Heart right ventricle (tissue), 16 donors: ENCODE data around the gene ZNF229. TPM values are rescaled to one million over a fixed set of nuclear protein-coding genes. Genes with fewer than 3 reads are reported as not detected.
A peak's percentile ranks its signal among the peaks of the same experiment; 100 is the strongest.
"Not testable (repeated sequence)": the region's sequence is repeated elsewhere in the genome, so short reads cannot be mapped to it uniquely, and the experiment has no call there.

Source experiments
- ATAC-seq, 8 donors: fragments of 200-7000 bp; cut with Tn5 transposase; one replicate each; pipeline ENCODE4 v1.9.1; 2020; ENCODE audit warnings: mild to moderate bottlenecking in 8 of 8, moderate library complexity in 8 of 8, moderate number of reproducible peaks in 1 of 8
- DNase-seq, 2 donors: peaks; one replicate each; pipeline ENCODE4 v3.0.0-alpha.2; 2020
- H3K27ac ChIP-seq, 10 donors: fragments of 200-600 bp; sonication (generic) in 2 of 10; one replicate each; pipeline versions ENCODE4 v1.5.0 to v1.8.0; 2020 to 2022; ENCODE audit warnings: mild to moderate bottlenecking in 3 of 10
- H3K27me3 ChIP-seq, 7 donors: fragments of 200-600 bp; one replicate each; pipeline ENCODE4 v1.8.0; 2021 to 2022; ENCODE audit warnings: mild to moderate bottlenecking in 2 of 7
- H3K36me3 ChIP-seq, 9 donors: fragments of 200-600 bp; sonication (generic) in 1 of 9; one replicate each; pipeline versions ENCODE4 v1.5.0 to v1.8.0; 2020 to 2022; ENCODE audit warnings: mild to moderate bottlenecking in 2 of 9
- H3K4me1 ChIP-seq, 9 donors: fragments of 200-600 bp; sonication (generic) in 1 of 9; one replicate each; pipeline versions ENCODE4 v1.5.0 to v1.8.0; 2020 to 2022; ENCODE audit warnings: mild to moderate bottlenecking in 4 of 9
- H3K4me3 ChIP-seq, 10 donors: fragments of 200-600 bp; sonication (generic) in 2 of 10; one replicate each; pipeline versions ENCODE4 v1.5.0 to v1.8.0; 2020 to 2022; ENCODE audit warnings: mild to moderate bottlenecking in 7 of 10, moderate library complexity in 2 of 10
- H3K9me3 ChIP-seq, 11 donors: fragments of 200-600 bp in 10 of 11; sonication (generic) in 2 of 11; one replicate each; pipeline versions ENCODE4 v1.5.0 to v1.8.0; 2013 to 2022; ENCODE audit warnings: mild to moderate bottlenecking in 2 of 11, control low read depth in 1 of 11, moderate library complexity in 1 of 11
- CTCF ChIP-seq, 9 donors: fragments of 200-600 bp; sonication (generic) in 2 of 9; IDR thresholded peaks; one replicate each; pipeline versions ENCODE4 v1.5.0 to v1.8.0; 2021 to 2022; ENCODE audit warnings: antibody characterized with exemption in 9 of 9, mild to moderate bottlenecking in 5 of 9, moderate library complexity in 1 of 9
- WGBS, 2 donors: extraction: QIAGEN DNeasy Blood & Tissue Kit; methylation state at CpG; one replicate each; pipeline ENCODE4 v1.1.7; 2013; ENCODE audit warnings: inconsistent platforms in 1 of 2; 5-methylcytosine and 5-hydroxymethylcytosine counted together
- intact Hi-C, 10 donors: fragments of 100-400 bp; cut with DNase I; formaldehyde crosslinking; loops; one replicate each; pipeline versions ENCODE4 v1.11.1 to v1.14.2; 2022
- polyA plus RNA-seq, 2 donors: library from polyadenylated mRNA; stranded (reverse); fragments of 200-250 nt; gene quantifications; one replicate each; pipeline ENCODE4 v1.2.3, GENCODE V29; 2013
- total RNA-seq, 10 donors: library from RNA; stranded (reverse); fragmentation: NEBNext Ultra II Directional in 3 of 10; extraction: Animal tissue kit (Norgen Biotek cat#: 25700) in 3 of 10; gene quantifications; one replicate each; pipeline versions ENCODE4 v1.2.1 to v1.2.4, GENCODE V29; 2021 to 2023
- donor health status: Arrhythmogenic right ventricular cardiomyopathy.
- donor health status: ischemic (EF 13 %, LVEDD 7.1; RV severe dilation, severe dysfunction).
- donor health status: healthy with polysubstance abuse.
- donor health status: DM: no; HTN: yes; CAD: no.
- donor health status: DM: no; HTN: no; CAD: no.
- donor health status: ischemic (EF 25% LVEDD 6.9; RV normal size, moderate dysfunction).
- donor health status: ischemic (EF 25% LVEDD 5.7; RV mildly dilated, moderate dysfunction).
- donor health status: healthy.
- donor health status: DM: yes; HTN: yes; CAD: no.
- donor health status: Ischemic cardiomyopathy.
- donor health status: ischemic (EF 35%, LVEDD 5.7; RV mildly dilated, moderate dysfunction).
- donor health status: nonischemic (EF 11% LVEDD 7.7; RV severe dilation, severe dysfunction).
- donor health status: DM: yes; HTN: yes; CAD: no.
- donor health status: PGD.
- donor health status: ischemic (EF 29% LVEDD 5.4; RV normal size, mild dysfunction).
- donor health status: nonischemic (EF 23%, LVEDD 6.1; RV moderate dilation, normal function).

ZNF229 gene
- total and polyA plus RNA-seq, 12 donors = 2.4 to 11.4 (median 6.7) TPM

- DNase-seq (no peak), ATAC-seq (no peak)
- WGBS, 2 donors = 98 to 100% methylated on average over 2 of the region's 2 CpGs
- H3K4me3 ChIP-seq = no peak overlapping the region
- no peak for TF ChIP-seq CTCF (IDR thresholded peaks at IDR 0.05)
- H3K9me3 ChIP-seq = peaks cover 0 to 100% (median 49%) of the 10 kb centered on the region in 11 donors
- no peaks in the 10 kb centered on the region for H3K27me3 ChIP-seq
- intact Hi-C loops = no loop called here
- H3K36me3 ChIP-seq = peaks cover 3 to 100% (median 43%) of the 10 kb centered on the region in 9 donors
- no peaks in the 10 kb centered on the region for H3K4me1 ChIP-seq
- H3K27ac ChIP-seq = no peak overlapping the region
These were observed 12.8 kb downstream of the ZNF229 start for GRCh38 chr19:44435441-44435840.

GRCh38 chr19:44430956-44431355, 17.3 kb downstream of the ZNF229 start:
- intact Hi-C loops = no loop called here
- Histone ChIP-seq H3K27ac (no peak overlapping the region), H3K27me3 (no peaks in the 10 kb centered on the region), H3K36me3 (peaks cover 3 to 100% (median 54%) of the 10 kb centered on the region in 9 donors), H3K9me3 (peaks cover 0 to 100% (median 71%) of the 10 kb centered on the region in 11 donors), H3K4me1 (no peaks in the 10 kb centered on the region), H3K4me3 (no peak overlapping the region)
- no peak for TF ChIP-seq CTCF (IDR thresholded peaks at IDR 0.05)
- DNase-seq (no peak), ATAC-seq (no peak)
- WGBS, 2 donors = 97 to 100% methylated on average over 1 of the region's 1 CpG

- H3K27ac ChIP-seq, DNase-seq, intact Hi-C loops, H3K36me3 ChIP-seq, H3K4me3 ChIP-seq, ATAC-seq, H3K4me1 ChIP-seq: not testable (repeated sequence)
- H3K9me3 ChIP-seq = peaks cover 0 to 73% (median 6%) of the 10 kb centered on the region in 11 donors
- WGBS, 2 donors = 89 to 91% methylated on average over 4 to 7 of the region's 15 CpGs
- peaks cover 0 to 18% (median 0%) of the 10 kb centered on the region in 7 donors for H3K27me3 ChIP-seq
These were observed 32.7 kb downstream of the ZNF229 start for GRCh38 chr19:44415553-44415952.

- Histone ChIP-seq H3K36me3 (peaks cover 0 to 14% (median 2%) of the 10 kb centered on the region in 9 donors), H3K4me1 (peaks cover 0 to 7% (median 0%) of the 10 kb centered on the region in 9 donors), H3K27me3 (peaks cover 0 to 9% (median 0%) of the 10 kb centered on the region in 7 donors), H3K9me3 (peaks cover 0 to 59% (median 2%) of the 10 kb centered on the region in 11 donors), H3K4me3 (peak within 1 kb of the TSS; percentile 26 to 75 (median 60)), H3K27ac (peak within 1 kb of the TSS in 7 of 10 donors; percentile 14 to 66 (median 61))
- ATAC-seq (peak; percentile 99 to 100 (median 100)), DNase-seq (peak; percentile 95)
- no peak for TF ChIP-seq CTCF (IDR thresholded peaks at IDR 0.05)
- 5 to 7% methylated on average over 43 of the region's 43 CpGs for WGBS, 2 donors
- intact Hi-C loops = loop anchor here in 1 of 10 donors (1.0 kb wide), 1 partner anchor 44 kb away; no protein-coding TSS in a partner anchor
These were observed 46.8 kb downstream of the ZNF229 start, which contains the start of gene ZNF285 for GRCh38 chr19:44401139-44402115. TSS of gene ZNF285 (minus strand) at chr19:44401608. CDS start at chr19:44397213, 4,395 bp downstream.

- H3K4me3 ChIP-seq, H3K4me1 ChIP-seq, intact Hi-C loops, H3K27me3 ChIP-seq, ATAC-seq, H3K27ac ChIP-seq, DNase-seq: not testable (repeated sequence)
- Histone ChIP-seq H3K36me3 (peaks cover 0 to 78% (median 38%) of the 10 kb centered on the region in 9 donors), H3K9me3 (peaks cover 0 to 65% (median 4%) of the 10 kb centered on the region in 11 donors)
- WGBS, 2 donors = 97% methylated on average over 4 of the region's 4 CpGs
These were observed 59.0 kb downstream of the ZNF229 start for GRCh38 chr19:44389268-44389667.
